Activated T-cell treated with anti-CD3 and anti-CD28 coated beads for 1 hour (primary cell): ENCODE measurements around the gene COQ4.
"Not testable (repeated sequence)": the region's sequence is repeated elsewhere in the genome, so short reads cannot be mapped to it uniquely, and the experiment has no call there.

ENCODE experiments used
- DNase-seq: peaks from one replicate; pipeline ENCODE4 v3.0.0-alpha.2; 2020; ENCODE audit warnings: low read depth

COQ4 gene

DNA sequence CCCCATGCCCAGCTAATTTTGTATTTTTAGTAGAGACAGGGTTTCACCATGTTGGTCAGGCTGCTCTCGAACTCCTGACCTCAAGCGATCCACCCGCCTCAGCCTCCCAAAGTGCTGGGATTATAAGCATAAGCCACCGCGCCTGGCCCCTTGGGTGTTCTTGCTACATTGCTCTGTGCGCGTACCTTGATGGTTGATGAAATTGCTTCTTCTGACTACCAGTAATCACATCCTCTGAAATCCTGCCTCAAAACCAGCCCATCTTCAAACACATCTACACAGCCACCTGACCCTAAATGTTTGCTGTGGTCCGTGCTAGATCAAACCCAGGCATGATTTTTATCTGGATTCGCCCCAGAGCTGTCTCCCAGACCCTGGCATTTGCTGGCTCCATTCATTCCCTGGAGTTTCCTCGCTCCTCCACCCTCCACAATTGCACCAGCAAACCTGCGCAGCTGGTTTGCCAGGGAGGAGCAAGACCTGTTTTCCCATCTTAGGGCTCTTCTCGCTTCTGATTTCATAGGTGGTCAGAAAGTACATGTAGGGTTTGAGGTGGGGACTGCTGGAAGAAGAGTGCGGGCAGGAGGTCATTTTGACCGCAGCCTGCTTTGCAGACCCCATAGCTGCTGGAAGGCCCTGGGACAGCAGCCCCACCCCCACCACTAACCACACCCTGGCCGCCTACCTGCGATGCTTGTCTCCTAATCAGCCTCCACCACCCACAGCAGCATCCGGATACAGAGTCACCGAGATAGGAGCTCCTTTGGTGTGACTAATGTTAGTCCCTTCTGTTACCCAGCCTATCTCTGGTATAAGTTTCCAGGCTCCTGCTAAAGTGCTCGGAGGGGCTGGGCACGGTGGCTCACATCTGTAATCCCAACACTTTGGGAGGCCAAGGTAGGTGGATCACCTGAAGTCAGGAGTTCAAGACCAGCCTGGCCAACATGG is 23.8 kb upstream of the COQ4 start:
- no peak for DNase-seq

- no peak for DNase-seq
Observed at GRCh38 chr9:128304136-128304970, 18.3 kb upstream of the COQ4 start.

- DNase-seq = no peak
Observed at GRCh38 chr9:128304971-128305288, 17.7 kb upstream of the COQ4 start.

DNA sequence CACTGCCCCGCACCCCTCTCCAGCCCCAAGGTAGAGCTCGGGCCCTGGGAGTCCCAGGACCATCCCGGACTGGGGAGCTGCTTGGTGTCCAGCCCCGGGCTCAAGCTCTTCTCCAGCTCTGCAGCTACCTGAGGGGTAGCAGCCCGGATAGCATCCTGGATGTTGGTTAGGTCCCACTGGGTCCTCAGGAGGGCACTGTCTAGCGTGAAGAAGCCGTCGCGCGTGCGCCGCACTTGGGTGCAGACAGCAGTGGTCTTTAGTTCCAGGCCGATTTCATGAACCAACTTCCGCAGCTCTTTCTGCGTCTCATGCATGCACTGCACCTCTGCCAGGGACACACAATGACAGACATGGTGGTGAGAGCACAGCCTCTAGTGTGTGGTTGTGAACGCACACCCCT is 13.1 kb upstream of the COQ4 start:
- DNase-seq = no peak

DNA sequence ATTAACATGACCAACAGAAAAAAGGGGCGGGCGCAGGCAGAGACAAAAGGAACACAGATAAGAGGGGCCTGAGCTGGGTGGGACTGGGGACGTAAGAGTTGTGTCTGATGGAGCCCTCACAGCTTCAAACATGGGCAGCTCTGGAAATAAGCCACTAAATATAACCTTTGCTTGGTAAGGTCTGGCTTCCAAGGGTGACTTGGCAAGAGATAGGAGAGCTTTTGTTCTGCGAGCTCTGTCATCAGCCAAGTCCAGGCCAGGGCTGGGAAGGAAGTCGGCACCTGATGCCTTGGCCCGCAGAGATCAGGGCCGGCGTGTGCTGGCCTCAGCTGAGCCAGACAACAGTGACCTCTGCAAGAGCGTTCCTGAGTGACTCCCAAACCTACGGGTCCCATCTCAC is 12.2 kb upstream of the COQ4 start:
- no peak for DNase-seq

GRCh38 chr9:128314697-128315096 is 7.9 kb upstream of the COQ4 start:
- DNase-seq = no peak

DNA sequence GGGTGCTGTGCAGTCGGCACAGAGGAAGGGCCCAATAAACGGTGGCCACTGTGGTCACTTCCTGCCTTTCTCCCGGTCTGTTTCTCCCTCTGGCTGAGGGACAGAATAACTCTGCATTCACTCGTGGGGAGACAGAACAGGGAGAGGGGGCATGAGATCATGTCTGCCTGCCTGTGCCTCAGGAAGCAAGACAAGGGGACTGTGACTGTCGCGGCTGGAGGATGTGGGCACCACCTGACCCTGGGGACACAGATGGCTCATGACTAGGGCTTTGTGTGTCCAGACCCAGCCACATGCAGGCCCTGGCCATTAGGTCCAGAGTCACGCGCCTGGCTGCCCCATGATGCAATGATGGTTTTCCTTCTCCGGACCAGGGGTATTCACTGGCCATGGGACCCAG is 6.2 kb upstream of the COQ4 start:
- DNase-seq = no peak

GRCh38 chr9:128317629-128318028 is 5.0 kb upstream of the COQ4 start:
- no peak for DNase-seq

GRCh38 chr9:128321343-128321742 is 1.3 kb upstream of the COQ4 start:
- no peak for DNase-seq

GRCh38 chr9:128321879-128322403 is 698 bp upstream of the COQ4 start:
- no peak for DNase-seq

DNA sequence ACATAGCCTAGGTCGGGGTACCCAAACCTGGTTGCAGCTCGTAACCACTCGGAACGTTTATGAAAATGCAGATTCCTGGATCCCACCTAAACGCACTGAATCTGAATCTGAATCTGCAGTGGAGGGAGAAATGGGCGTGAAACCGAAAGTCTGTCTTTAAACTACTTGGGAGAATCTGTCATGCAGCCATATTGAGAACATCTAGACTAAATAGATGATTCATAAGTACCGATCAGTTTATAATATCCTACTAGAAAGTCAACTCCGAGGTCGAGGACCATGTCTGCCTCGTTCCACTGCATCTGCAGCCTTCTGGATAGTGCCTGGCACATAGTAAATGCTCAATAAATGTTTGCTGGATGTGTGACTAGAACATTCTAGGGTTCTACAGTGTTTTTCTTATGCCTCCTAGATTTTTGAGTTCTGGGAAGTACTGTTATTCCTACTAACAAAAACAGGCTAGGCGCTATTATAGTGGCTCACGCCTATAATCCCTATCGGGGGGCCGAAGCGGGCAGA is 632 bp downstream of the COQ4 start:
- DNase-seq = no peak

DNA sequence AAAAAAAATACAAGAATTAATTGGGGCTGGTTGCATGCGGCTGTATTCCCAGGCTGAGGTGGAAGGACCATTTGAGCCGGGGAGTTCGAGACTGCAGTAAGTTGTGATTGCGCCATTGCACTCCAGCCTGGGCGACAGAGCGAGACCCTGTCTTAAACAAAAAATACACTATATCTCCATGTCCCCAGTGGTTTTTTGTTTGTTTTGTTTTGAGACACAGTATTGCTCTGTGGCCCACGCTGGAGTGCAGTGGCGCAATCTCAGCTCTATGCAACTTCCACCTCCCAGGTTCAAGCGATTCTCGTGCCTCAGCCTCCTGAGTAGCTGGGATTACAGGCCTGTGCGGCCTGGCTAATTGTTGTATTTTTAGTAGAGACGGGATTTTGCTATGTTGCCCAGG is 1.2 kb downstream of the COQ4 start:
- DNase-seq = no peak

DNA sequence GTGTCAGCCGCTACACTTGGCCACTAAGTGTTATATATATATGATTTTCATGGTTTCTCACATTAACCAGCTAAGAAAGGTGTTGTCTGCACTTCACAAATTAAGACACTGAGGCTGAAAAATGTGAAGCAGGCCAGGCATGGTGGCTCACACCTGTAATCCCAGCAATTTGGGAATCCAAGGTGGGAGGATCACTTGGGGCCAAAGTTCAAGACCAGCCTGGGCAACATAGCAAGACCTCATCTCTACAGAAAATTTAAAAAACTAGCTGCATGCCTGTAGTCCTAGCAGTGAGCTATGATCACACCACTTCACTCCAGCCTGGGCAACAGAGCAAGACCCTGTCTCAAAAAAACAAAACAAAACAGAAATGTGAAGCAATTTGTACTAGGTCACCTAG is 1.8 kb downstream of the COQ4 start:
- DNase-seq = no peak

- DNase-seq = no peak
Observed at GRCh38 chr9:128325629-128326028, 3.0 kb downstream of the COQ4 start.

- no peak for DNase-seq
Observed at GRCh38 chr9:128333451-128333869, 10.8 kb downstream of the COQ4 start.

DNA sequence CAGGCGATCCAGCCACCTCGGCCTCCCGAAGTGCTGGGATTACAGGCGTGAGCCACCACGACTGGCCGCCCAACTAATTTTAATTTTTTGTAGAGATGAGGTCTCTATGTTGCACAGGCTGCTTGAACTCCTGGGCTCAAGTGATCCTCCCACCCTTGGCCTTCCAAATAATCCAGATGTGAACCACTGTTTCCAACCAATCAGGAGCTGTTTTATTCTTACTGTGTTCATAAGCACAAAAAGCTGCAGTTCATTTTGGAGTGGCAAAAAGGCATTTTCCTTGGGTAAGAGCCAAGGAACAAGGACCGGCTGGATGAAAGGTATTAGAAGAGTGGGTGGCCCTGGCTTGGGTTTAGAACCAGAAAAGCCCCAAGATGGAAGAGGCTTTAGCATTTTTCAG is 12.5 kb downstream of the COQ4 start:
- no peak for DNase-seq

DNA sequence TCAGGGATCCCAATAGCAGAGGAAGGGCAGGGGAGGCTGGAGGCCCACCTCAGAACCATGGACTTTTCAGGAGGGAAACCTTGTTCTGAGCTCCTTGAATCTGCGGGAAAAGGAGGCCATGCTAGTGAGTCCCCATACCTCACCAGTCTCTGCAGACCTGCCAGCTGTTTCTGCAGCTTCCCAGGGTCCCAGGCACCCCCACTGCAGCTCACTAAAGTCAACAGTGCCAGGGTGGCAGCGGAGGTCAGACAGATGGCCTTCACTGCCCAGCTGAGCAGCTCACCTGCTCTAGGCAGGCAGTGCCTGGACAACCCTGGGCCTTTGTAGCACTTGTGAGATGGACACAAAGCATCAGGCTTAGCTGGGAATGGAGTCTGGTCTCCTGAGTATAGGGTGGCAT is 13.3 kb downstream of the COQ4 start:
- DNase-seq = no peak

GRCh38 chr9:128337936-128338335 is 15.3 kb downstream of the COQ4 start:
- DNase-seq = no peak

GRCh38 chr9:128338852-128339614 is 16.4 kb downstream of the COQ4 start:
- DNase-seq = not testable (repeated sequence)

GRCh38 chr9:128339761-128340690 is 17.4 kb downstream of the COQ4 start, which contains the start of gene SLC27A4:
Gene SLC27A4, plus strand, starts transcription at chr9:128340527. Its CDS starts 2,606 bp downstream, at chr9:128343133.
- DNase-seq = peak; percentile 68
